Measurements from ENCODE around the gene RGL1.

DNA sequence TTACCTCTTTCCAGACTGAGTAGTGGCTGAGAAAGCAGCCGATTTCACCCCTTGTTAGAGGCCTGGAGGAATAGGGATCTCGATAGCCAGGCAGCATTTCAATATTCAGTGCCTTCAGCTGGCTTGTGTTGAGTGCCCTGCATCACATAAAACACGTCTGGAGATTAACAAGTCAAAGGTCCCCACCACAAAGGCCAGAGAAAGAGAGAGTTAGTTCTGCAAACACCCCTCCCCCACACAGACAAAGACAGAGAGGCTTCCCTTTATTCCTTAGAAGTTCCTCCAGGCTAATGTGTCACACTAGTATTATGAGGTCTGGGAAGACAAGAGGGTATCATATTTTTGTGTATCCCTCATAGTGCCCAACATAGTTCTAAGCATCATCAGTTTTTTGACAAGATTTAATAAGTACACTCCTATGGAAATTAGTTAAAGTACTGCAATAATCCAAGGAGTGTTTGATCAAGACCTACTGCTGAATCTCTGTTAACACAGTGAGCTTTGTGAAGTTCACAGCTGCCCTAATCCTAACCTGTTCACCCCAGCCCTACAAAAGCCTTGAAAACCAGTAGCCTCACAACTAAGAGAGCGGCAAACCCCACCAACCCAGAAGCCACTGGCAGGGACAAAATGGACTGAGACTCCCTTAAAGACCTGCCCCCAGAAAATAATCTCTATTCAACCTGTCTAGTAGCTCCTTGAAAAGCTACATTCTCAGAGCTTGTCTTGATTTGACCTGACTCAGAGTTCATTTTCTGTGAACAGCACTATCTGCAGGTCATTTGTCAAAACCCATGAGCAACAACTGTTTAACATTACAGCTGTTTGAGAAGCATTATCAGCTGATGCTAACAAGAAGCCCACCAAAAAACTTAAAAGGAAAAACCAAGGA, 140.8 kb downstream of the RGL1 start:
- TF ChIP-seq, protein P1, sequence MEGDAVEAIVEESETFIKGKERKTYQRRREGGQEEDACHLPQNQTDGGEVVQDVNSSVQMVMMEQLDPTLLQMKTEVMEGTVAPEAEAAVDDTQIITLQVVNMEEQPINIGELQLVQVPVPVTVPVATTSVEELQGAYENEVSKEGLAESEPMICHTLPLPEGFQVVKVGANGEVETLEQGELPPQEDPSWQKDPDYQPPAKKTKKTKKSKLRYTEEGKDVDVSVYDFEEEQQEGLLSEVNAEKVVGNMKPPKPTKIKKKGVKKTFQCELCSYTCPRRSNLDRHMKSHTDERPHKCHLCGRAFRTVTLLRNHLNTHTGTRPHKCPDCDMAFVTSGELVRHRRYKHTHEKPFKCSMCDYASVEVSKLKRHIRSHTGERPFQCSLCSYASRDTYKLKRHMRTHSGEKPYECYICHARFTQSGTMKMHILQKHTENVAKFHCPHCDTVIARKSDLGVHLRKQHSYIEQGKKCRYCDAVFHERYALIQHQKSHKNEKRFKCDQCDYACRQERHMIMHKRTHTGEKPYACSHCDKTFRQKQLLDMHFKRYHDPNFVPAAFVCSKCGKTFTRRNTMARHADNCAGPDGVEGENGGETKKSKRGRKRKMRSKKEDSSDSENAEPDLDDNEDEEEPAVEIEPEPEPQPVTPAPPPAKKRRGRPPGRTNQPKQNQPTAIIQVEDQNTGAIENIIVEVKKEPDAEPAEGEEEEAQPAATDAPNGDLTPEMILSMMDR (IDR thresholded peaks at IDR 0.05) = no peak
- no peak for TF ChIP-seq POLR2A (IDR thresholded peaks at IDR 0.05)
